ENCODE measurements around the gene LRRN2.

Gene LRRN2

DNA sequence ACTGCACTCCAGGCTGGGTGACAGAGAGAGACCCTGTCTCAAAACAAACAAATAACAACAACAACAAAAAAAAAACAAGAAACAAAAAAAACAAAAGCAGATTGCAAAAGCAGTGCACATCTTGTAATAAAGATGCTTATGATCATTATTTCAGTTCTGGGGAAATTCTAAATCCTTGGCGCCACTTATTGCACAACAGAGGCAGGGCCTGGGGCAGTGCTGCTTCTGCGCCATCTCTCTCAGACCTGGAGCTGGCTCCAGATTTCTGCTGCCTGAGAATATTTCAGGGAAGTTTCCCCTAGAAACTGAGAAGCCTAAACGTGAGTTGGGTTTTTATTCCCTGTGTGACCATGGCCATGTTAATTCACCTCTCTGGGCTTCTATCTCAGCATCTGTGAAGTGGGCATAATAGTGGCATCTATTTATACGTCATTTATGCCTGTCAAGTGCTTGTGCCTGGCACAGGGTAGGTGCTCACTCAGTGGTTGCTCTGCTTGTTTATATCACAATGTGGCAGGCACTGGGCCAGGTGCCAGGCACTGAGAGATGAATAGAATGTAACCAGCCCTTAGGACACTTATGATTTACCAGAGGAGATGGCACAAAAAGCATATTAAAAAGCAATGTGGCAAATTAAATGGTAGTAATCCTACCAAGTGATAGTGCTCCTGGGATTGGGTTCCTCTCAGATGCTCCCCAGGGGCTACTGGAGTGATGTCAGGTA lies 101.5 kb downstream of the LRRN2 start:
- DNase-seq (ENCODE audit: low read depth) = no peak
- no peak overlapping the region for H3K4me3 ChIP-seq (ENCODE audit: low read depth, low read length)
- in situ Hi-C loops (cut with HindIII; ENCODE audit: low sequenced_read_pairs) = no loop called here
- TF ChIP-seq, protein P1, sequence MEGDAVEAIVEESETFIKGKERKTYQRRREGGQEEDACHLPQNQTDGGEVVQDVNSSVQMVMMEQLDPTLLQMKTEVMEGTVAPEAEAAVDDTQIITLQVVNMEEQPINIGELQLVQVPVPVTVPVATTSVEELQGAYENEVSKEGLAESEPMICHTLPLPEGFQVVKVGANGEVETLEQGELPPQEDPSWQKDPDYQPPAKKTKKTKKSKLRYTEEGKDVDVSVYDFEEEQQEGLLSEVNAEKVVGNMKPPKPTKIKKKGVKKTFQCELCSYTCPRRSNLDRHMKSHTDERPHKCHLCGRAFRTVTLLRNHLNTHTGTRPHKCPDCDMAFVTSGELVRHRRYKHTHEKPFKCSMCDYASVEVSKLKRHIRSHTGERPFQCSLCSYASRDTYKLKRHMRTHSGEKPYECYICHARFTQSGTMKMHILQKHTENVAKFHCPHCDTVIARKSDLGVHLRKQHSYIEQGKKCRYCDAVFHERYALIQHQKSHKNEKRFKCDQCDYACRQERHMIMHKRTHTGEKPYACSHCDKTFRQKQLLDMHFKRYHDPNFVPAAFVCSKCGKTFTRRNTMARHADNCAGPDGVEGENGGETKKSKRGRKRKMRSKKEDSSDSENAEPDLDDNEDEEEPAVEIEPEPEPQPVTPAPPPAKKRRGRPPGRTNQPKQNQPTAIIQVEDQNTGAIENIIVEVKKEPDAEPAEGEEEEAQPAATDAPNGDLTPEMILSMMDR (IDR thresholded peaks at IDR 0.05; ENCODE audit: low read depth, low read length, missing control alignments) = no peak

DNA sequence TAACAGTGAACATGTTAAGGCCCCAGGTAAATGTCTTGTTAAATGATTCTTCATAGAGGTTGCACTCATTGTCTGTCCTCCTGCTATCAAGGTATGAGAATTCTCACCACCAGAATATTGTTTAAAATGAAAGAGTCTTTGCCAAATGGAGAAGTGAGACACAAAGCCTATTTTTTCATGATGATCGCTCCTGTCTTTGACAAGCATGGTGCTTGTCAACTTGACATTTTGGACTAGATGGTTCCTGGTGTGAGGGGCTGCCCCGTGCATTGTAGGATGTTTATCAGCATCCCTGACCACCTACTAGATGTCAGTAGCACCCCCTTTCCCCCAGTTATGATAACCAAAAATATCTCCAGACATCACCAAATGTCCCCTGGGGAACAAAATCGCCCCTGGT lies 103.8 kb downstream of the LRRN2 start:
- TF ChIP-seq, protein P1 (IDR thresholded peaks at IDR 0.05; ENCODE audit: low read depth, low read length, missing control alignments) = no peak
- no peak for DNase-seq (ENCODE audit: low read depth)
- in situ Hi-C loops (cut with HindIII; ENCODE audit: low sequenced_read_pairs) = no loop called here
- H3K4me3 ChIP-seq (ENCODE audit: low read depth, low read length) = no peak overlapping the region

DNA sequence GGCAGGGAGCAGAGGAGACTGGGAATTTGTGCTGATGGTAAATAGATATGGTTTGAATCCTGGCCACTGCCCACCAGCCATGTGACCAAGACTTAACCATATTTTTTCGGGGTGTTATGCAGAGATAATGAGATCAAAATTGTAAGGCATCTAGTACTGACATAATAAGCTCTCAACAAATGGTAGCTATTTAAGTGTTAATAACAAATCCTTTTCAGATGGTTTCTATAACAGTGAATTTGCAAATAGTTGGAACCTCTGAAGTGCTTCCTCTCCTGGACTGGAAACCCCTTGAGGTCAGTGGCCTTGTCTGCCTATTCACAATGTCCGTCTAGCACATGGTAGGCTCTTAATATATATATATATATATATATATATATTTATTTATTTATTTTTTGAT lies 104.7 kb downstream of the LRRN2 start:
- in situ Hi-C loops (cut with HindIII; ENCODE audit: low sequenced_read_pairs) = no loop called here
- DNase-seq (ENCODE audit: low read depth) = no peak
- H3K4me3 ChIP-seq (ENCODE audit: low read depth, low read length) = no peak overlapping the region
- TF ChIP-seq, protein P1 (IDR thresholded peaks at IDR 0.05; ENCODE audit: low read depth, low read length, missing control alignments) = no peak

DNA sequence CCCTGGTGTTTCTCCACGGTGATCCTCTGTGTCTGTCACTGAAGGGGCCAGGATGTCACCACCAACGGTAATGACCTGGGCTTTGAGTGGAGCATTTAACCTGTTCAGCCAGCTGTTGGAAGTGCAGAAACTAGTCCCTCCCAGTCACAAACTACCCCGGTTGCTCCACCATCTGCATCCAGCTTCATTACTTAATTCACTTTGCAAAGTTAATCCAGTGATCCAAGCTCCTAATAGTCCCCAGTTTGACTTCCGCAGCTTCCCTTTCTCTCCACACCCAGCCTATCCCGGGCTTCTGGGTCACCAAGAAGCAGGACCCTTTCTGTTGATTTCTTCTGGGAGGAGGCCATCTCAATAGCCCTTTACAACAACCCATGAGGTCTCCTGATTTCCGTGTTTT lies 105.9 kb downstream of the LRRN2 start:
- in situ Hi-C loops (cut with HindIII; ENCODE audit: low sequenced_read_pairs) = no loop called here
- H3K4me3 ChIP-seq (ENCODE audit: low read depth, low read length) = no peak overlapping the region
- DNase-seq (ENCODE audit: low read depth) = no peak
- TF ChIP-seq, protein P1 (IDR thresholded peaks at IDR 0.05; ENCODE audit: low read depth, low read length, missing control alignments) = no peak

DNA sequence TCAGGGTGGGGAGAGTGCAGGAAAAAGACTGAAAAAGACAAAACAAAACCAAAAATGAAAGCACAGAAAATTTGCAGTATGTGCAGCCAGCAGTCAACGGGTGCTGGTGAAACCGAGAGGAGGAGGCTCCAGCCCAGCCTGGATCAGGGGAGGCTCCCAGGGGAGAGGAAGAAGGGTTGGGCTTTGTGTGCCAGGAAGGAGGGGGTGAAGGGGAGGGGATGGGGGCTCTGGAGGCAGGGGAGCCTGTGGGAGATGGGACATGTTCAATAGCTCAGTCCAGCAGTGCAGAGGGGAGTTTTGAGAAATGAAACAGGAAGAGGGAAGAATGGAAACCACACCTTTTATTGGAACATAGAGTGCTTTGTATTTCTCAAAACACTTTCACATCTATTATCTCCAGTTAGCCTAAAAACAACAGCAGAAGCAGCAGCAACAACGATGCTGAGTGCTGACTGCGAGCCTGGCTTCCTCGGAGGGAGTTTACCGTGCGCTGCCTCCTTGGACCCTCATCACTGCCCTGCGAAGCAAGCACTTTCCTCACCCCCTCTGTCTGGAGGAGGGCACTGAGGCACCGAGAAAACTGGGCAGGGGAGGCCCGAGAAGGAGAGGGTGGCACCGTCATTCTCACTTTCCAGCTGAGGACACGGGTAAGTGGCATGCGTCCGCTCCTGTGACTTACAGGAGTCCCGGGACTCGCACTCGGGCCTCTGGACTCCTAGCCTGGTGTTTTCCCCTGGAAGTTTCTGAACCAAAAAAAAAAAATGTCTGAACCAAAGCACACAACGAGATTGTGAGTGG lies 106.5 kb downstream of the LRRN2 start:
- no peak overlapping the region for H3K4me3 ChIP-seq (ENCODE audit: low read depth, low read length)
- DNase-seq (ENCODE audit: low read depth) = no peak
- in situ Hi-C loops (cut with HindIII; ENCODE audit: low sequenced_read_pairs) = no loop called here
- TF ChIP-seq, protein P1 (IDR thresholded peaks at IDR 0.05; ENCODE audit: low read depth, low read length, missing control alignments) = no peak

DNA sequence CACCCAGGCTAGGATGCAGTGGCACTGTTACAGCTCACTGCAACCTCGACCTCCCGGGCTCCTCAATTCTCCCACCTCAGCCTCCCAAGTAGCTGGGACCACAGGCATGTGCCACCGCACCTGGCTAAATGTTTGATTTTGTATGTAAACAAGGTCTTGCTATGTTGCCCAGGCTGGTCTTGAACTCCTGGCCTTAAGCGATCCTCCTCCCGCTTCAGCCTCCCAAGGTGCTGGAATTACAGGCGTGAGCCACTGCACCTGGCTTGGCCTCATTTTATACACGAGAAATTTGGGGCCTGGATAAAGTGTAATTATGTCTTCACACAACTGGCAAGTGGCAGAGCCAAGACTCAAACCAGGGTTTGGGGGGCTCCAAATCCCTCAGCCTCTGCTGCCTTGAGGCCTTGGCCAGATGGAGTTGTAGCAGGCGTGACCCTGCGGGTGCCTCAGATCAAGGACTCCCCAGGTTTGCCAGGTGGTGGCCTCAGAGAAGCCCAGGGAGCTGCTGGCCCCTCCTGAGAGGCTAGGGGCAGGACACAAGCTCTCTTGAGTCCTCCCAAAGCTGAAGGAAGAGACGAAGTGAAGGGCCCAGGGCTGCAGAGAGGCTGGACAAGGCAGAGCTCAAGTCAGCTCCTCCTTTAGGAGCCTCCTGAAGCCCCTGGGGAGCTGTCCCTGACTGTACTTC lies 107.6 kb downstream of the LRRN2 start:
- in situ Hi-C loops (cut with HindIII; ENCODE audit: low sequenced_read_pairs) = no loop called here
- TF ChIP-seq, protein P1 (IDR thresholded peaks at IDR 0.05; ENCODE audit: low read depth, low read length, missing control alignments) = no peak
- DNase-seq (ENCODE audit: low read depth) = no peak
- H3K4me3 ChIP-seq (ENCODE audit: low read depth, low read length) = no peak overlapping the region
